HG03575 (cell line): ENCODE data around the gene TRAF2.
"Not testable (repeated sequence)": the region's sequence is repeated elsewhere in the genome, so short reads cannot be mapped to it uniquely, and the experiment has no call there.

Source experiments
- ATAC-seq: cut with Tn5 transposase; IDR thresholded peaks from one replicate; pipeline ENCODE4 v1.9.1; 2021; ENCODE audit not compliant: unreplicated experiment, insufficient number of reproducible peaks, low FRiP score; ENCODE audit errors: extremely low read depth

The TRAF2 gene

DNA sequence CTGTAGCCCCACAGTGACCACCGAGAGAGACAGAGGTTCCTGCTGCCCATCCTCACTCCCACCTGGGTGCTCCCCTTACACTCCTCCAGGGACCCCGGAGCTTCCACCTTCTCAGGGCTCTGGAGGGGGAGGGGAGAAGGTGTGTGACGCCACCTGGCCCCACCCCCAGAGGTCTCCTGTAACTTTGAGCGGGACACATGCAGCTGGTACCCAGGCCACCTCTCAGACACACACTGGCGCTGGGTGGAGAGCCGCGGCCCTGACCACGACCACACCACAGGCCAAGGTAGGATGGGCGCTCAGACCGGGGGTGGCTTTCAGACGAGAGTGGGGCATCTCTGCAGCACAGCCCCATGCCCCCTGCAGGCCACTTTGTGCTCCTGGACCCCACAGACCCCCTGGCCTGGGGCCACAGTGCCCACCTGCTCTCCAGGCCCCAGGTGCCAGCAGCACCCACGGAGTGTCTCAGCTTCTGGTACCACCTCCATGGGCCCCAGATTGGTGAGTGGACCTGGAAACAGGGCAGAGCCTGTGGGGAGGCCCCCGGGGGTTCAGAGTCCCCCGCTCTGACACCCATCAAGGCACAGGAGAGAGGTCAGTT lies 29.7 kb upstream of the TRAF2 start:
- ATAC-seq: no peak

- no peak for ATAC-seq
Observed at GRCh38 chr9:136857166-136857565, 29.1 kb upstream of the TRAF2 start.

- ATAC-seq: no peak
Observed at GRCh38 chr9:136857581-136858412, 28.5 kb upstream of the TRAF2 start.

- no peak for ATAC-seq
Observed at GRCh38 chr9:136858452-136858843, 27.9 kb upstream of the TRAF2 start.

DNA sequence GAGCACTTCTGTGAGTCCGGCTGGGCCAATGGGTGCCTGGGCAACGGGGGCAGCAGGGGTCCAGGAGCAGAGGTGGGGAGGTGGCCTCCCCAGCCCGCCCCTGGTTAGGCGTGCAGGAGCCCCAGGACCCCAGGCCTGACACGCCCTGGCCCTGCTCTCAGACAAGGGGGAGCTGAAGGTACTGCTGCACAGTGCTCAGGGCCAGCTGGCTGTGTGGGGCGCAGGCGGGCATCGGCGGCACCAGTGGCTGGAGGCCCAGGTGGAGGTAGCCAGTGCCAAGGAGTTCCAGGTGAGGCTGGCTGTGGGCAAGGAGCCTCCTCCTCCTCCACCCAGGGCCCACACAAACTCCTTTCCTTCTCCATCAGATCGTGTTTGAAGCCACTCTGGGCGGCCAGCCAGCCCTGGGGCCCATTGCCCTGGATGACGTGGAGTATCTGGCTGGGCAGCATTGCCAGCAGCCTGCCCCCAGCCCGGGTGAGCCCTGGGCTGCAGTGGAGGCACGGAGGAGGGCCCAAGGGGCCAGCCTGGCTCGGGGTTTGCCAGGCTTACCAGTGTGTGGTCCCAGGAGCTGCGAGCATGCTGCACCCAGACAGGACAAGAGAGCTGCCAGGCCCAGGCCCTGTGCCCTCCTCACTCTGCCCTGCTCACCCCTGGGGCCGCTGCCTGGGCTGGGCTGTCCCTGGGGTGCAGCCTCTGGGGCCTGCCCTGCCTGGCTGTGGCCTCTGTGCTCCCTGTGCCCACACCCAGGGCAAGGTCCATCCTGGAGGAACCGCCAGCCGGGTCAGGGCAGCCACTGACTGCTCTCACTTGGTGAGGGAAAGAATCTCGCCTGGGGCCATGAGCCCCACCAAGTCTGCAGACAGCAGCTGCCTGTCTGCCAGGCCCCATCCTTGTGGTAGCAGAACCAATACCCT lies 27.2 kb upstream of the TRAF2 start:
- no peak for ATAC-seq

- ATAC-seq: no peak
Observed at GRCh38 chr9:136860529-136860928, 25.8 kb upstream of the TRAF2 start.

- ATAC-seq: no peak
Observed at GRCh38 chr9:136860933-136861873, 25.1 kb upstream of the TRAF2 start.

GRCh38 chr9:136861874-136862457 lies 24.4 kb upstream of the TRAF2 start:
- ATAC-seq: no peak

DNA sequence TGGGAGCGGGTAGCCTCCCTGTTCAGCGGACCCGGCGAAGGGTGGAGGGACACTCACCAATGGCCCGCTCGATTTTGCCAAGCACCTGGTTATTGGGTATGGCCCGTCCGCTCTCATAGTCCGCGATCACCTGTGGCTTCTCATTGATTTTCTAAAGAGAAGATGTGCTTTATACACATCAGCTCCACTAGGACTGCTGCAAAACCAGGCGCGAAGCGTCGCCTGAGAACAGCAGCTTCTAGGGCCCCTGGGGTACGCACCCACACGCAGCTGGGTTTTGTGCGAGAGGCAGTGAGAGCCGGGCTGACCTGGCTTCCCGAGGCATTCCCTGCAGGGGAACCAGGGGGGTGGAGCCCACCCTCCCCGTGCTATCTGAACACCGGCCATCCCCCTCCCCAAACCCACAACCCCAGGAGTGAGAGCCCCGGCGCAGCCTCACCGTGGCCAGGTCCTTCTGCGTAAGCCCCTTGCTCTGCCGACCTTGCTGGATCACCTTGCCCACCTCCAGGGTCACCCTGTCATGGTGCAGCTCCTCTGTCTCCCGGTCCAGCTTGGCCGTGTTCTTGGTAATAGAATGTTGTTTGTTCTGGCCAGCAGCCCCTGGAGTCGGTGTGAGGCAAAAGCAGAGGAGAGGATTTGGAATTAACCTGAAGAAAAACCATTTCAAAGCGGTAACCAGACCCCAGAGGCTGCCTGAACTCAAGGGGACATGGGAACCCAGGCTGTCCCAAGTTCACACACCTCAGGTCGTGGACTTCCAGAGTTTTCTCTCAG lies 23.3 kb upstream of the TRAF2 start:
- ATAC-seq: no peak

DNA sequence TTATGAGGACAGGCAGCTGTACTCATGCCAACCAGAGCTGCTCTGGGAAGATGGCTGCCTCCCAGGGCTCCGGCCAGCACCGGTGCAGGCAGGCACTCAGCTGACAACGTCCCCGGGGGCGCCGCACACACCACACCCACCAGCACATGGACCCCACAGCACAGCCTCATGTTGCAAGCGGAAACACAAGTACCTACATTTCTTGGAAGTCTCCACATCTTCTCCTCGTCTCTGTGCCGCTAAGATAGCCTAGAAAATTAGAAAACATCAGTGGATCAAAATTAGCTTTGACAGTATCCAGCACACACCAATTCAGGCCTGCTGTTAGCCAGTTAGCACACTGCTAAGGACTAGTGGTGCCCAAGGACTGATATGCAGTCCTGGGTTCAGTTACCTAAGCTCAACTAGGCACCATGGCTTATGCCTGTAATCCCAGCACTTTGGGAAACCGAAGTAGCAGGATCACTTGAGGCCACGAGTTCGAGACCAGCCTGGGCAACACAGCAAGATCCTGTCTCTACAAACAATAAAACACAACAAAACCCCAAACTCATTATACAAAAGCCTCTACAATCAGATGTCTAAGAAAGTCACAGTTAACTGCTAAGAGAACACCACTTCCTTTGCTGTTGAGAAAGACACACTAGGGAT lies 22.6 kb upstream of the TRAF2 start:
- no peak for ATAC-seq

DNA sequence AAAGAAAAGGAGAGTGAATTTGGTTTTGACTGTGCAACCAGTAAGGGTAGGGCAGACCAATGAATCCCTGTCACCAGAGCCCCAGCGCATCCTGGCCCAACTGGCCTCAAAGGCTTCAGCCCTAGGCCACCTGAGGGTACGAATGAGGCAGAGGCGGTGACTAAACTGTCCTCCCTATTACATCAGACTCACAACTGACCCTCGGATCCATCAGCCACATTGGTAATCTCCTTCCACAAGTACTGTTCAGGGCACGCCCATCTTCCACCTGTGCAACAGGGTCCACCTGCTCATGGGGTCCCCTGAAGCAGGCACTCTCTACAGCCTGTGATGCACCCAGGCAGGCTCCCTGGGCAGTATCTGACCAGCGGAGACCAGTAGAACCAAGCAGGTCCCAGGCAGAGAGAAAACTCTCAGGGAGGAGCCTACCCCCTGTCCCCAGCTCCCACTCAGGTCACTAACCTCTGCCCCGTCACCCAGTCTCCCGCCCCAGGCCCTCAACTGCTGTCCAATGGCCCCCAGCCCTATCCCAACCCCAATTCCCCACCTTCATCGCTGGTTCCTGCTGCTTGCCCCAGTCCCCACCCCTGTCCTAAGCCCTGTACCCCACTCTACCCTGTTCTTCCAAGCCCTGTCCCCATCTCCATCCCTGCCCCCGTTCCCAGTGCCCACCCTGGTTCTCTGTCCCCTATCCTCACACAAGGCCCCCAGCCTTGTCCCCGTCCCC lies 21.1 kb upstream of the TRAF2 start:
- ATAC-seq: no peak

GRCh38 chr9:136865768-136866103 lies 20.6 kb upstream of the TRAF2 start:
- ATAC-seq: no peak

DNA sequence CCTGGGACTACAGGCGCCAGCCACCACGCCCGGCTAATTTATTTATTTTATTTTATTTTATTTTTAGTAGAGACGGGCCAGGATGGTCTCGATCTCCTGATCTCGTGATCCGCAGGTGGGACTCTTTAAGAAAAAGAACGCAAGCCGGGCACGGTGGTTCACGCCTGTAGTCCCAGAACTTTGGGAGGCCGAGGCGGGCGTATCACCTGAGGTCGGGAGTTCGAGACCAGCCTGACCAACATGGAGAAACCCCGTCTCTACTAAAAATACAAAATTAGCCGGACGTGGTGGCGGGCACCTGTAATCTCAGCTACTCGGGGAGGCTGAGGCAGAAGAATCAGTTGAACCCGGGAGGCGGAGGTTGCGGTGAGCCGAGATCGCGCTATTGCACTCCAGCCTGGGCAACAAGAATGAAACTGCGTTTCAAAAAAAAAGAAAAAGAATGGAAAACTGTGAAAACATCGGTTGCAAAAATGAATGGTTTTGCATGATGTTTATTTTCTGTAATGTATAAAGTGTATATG lies 19.4 kb upstream of the TRAF2 start:
- not testable (repeated sequence) for ATAC-seq

DNA sequence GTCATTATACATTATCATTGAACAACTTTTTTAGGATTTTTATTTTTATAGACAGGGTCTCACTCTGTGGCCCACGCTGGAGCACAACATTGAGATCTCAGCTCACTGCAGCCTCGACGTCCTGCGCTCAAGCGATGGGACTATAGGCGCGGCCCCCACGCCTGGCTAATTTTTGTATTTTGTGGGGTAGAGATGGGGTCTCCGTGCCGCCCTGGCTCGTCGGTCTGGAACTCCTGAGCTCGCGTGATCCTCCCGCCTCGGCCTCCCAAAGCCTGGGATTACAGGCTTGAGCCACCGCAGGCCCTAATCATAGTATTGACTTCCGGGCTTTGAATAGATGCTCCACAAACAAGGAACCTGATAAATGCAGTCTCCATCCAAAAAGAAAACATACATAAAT lies 18.8 kb upstream of the TRAF2 start:
- no peak for ATAC-seq

GRCh38 chr9:136867917-136868316 lies 18.4 kb upstream of the TRAF2 start:
- ATAC-seq: no peak

DNA sequence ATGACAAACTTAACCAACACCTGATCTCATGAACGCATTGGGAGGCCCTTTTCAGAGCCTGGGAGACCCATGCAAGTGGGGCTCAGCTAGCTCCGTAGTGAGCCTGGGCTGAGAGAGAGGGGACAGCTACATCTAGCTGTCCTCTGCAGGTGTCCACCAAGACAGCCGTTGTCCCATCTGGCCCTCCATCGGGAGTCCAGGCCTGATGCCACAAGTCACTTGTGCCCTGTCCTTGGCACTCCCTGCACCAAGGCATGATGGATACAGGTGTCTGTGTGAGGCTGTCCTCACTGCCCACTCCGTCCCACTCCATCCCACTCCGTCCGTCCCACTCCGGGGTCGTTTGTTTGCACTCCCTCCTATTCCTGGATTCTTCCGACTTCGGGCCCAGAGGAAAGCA lies 17.7 kb upstream of the TRAF2 start:
- no peak for ATAC-seq
